GM12878 (cell line): Measurements from ENCODE around the gene GHDC. TPM values are rescaled to one million over a fixed set of nuclear protein-coding genes. Genes with fewer than 3 reads are reported as not detected.

ENCODE experiments used
- ATAC-seq: fragments of 200-7000 bp; cut with Tn5 transposase; 3 replicates; pipeline ENCODE4 v1.9.1; 2020; ENCODE audit warnings: mild to moderate bottlenecking, moderate library complexity
- BruUV-seq: library from RNA; stranded (reverse); fragments of 400-500 nt; replicated peaks from 2 replicates; lab custom pipeline; 2021; lab: Mats Ljungman, UMichigan
- CTCF ChIA-PET: fragments of 300-600 bp; sonication (Branson Sonifier 250); formaldehyde crosslinking; extraction: SDS; loops from one replicate; lab custom pipeline; 2021; ENCODE audit warnings: inconsistent platforms; lab: Yijun Ruan, JAX
- POLR2A ChIA-PET: fragments of 350-600 bp; formaldehyde crosslinking; extraction: SDS; loops from one replicate; lab custom pipeline; 2021; ENCODE audit warnings: inconsistent platforms; lab: Charles Lee
- RAD21 ChIA-PET: fragments of 300-600 bp; sonication (Branson Sonifier 250); formaldehyde crosslinking; loops from one replicate; lab custom pipeline; 2023; ENCODE audit warnings: antibody characterized with exemption; ENCODE audit not compliant: unreplicated experiment; lab: Charles Lee
- SMC1A ChIA-PET: fragments of 300-600 bp; sonication (Branson Sonifier 250); formaldehyde crosslinking; loops from one replicate; lab custom pipeline; 2023; ENCODE audit not compliant: unreplicated experiment, uncharacterized antibody; lab: Charles Lee
- DNase-seq: peaks from one replicate; pipeline ENCODE4 v3.0.0-alpha.2; 2011; ENCODE audit warnings: low read depth, low spot score
- FAIRE-seq: peaks from 3 replicates; lab custom pipeline; 2011; peaks lifted over from hg19 to GRCh38; lab: Jason Lieb, UNC
- H2AFZ ChIP-seq: 2 replicates; pipeline ENCODE4 v1.6.0; 2011; ENCODE audit warnings: low read depth, low read length, control low read depth; ENCODE audit not compliant: control insufficient read depth
- H3K27ac ChIP-seq: 2 replicates; pipeline ENCODE4 v1.5.1; 2011; ENCODE audit warnings: control low read depth; ENCODE audit not compliant: control insufficient read depth, insufficient read depth
- H3K27me3 ChIP-seq, 2 experiments: replicated peaks in 1 of 2; 2 replicates each; pipeline versions ENCODE4 v1.6.0 to v1.6.1; 2011; ENCODE audit warnings: low read length in 1 of 2; ENCODE audit not compliant: control insufficient read depth in 2 of 2, insufficient read depth in 2 of 2
- H3K36me3 ChIP-seq, 2 experiments: 2 replicates each; pipeline ENCODE4 v1.5.1; 2011; ENCODE audit warnings: low read length in 1 of 2; ENCODE audit not compliant: control insufficient read depth in 2 of 2, insufficient read depth in 2 of 2
- H3K4me1 ChIP-seq: 2 replicates; pipeline ENCODE4 v1.6.1; 2011; ENCODE audit warnings: mild to moderate bottlenecking, low read length, moderate library complexity, mixed read lengths; ENCODE audit not compliant: control insufficient read depth, insufficient read depth
- H3K4me2 ChIP-seq: 2 replicates; pipeline ENCODE4 v1.6.0; 2011; ENCODE audit warnings: control low read depth; ENCODE audit not compliant: control insufficient read depth, insufficient read depth
- H3K4me3 ChIP-seq: fragments of 200-600 bp; sonication (generic); 2 replicates; pipeline ENCODE4 v1.5.1; 2016
- H3K79me2 ChIP-seq: 2 replicates; pipeline ENCODE4 v1.6.0; 2011; ENCODE audit warnings: low read length; ENCODE audit not compliant: control insufficient read depth, insufficient read depth
- H3K9ac ChIP-seq: 2 replicates; pipeline ENCODE4 v1.8.0; 2011; ENCODE audit warnings: low read length, control low read depth, mixed read lengths; ENCODE audit not compliant: control insufficient read depth, insufficient read depth
- H3K9me3 ChIP-seq: replicated peaks from 3 replicates; pipeline ENCODE4 v1.5.1; 2011; ENCODE audit warnings: mild to moderate bottlenecking, low read length; ENCODE audit not compliant: control insufficient read depth, insufficient read depth
- H4K20me1 ChIP-seq: 2 replicates; pipeline ENCODE4 v1.6.0; 2011; ENCODE audit not compliant: control insufficient read depth, insufficient read depth
- CREB1 ChIP-seq: IDR thresholded peaks from 2 replicates; pipeline ENCODE4 v1.6.1; 2012; ENCODE audit warnings: low read depth, mild to moderate bottlenecking, inconsistent platforms
- ETV6 ChIP-seq, 2 experiments: fragments of 450-650 bp in 1 of 2; IDR thresholded peaks in 1 of 2; conservative IDR thresholded peaks in 1 of 2; 2 replicates each; pipeline ENCODE4 v1.6.1; 2014; ENCODE audit warnings: antibody characterized with exemption in 1 of 2, borderline replicate concordance in 1 of 2, low read depth in 1 of 2, mild to moderate bottlenecking in 1 of 2, moderate library complexity in 1 of 2
- GABPA ChIP-seq: IDR thresholded peaks from 2 replicates; pipeline ENCODE4 v1.6.1; 2014; ENCODE audit warnings: antibody characterized with exemption, low read depth, mild to moderate bottlenecking, inconsistent platforms
- HDGF ChIP-seq: fragments of 450-650 bp; IDR thresholded peaks from 2 replicates; pipeline ENCODE4 v1.6.1; 2016; ENCODE audit warnings: antibody characterized with exemption
- IRF4 ChIP-seq: IDR thresholded peaks from 2 replicates; pipeline ENCODE4 v1.6.1; 2011; ENCODE audit warnings: low read depth, low read length
- MAX ChIP-seq: IDR thresholded peaks from 2 replicates; pipeline ENCODE4 v1.6.1; 2012; ENCODE audit warnings: low read depth, low read length, improper control_type of control experiment
- NRF1 ChIP-seq: conservative IDR thresholded peaks from 2 replicates; pipeline ENCODE4 v1.6.1; 2011; ENCODE audit warnings: mild to moderate bottlenecking, low read depth, low read length, improper control_type of control experiment
- RBBP5 ChIP-seq: fragments of 200-600 bp; sonication (generic); conservative IDR thresholded peaks from 2 replicates; pipeline ENCODE4 v1.6.1; 2016
- RCOR1 ChIP-seq: conservative IDR thresholded peaks from 2 replicates; pipeline ENCODE4 v1.6.1; 2012; ENCODE audit warnings: low read depth, low read length, improper control_type of control experiment
- SMAD5 ChIP-seq: IDR thresholded peaks from 2 replicates; pipeline ENCODE4 v1.6.1; 2016; ENCODE audit warnings: antibody characterized with exemption, low read depth
- TCF3 ChIP-seq: IDR thresholded peaks from 2 replicates; pipeline ENCODE4 v1.6.1; 2012; ENCODE audit warnings: low read depth, mild to moderate bottlenecking, low read length, borderline replicate concordance; ENCODE audit not compliant: insufficient read depth
- ZBTB11 ChIP-seq: fragments of 450-650 bp; formaldehyde crosslinking; IDR thresholded peaks from 2 replicates; pipeline ENCODE4 v1.5.0; 2022; ENCODE audit warnings: mild to moderate bottlenecking, missing genetic modification characterization
- WGBS: methylation state at CpG from one replicate; pipeline ENCODE4 v1.1.6; 2016; ENCODE audit warnings: low lambda C conversion rate; ENCODE audit not compliant: insufficient replicate concordance, insufficient coverage; ENCODE audit errors: missing lambda C conversion rate; 5-methylcytosine and 5-hydroxymethylcytosine counted together
- in situ Hi-C: fragments of 300-500 bp; cut with MboI; formaldehyde crosslinking; loops from 9 replicates; pipeline ENCODE4 v1.14.3; 2018; ENCODE audit warnings: mixed read lengths
- intact Hi-C: fragments of 100-400 bp; cut with micrococcal nuclease; formaldehyde crosslinking; loops from one replicate; pipeline ENCODE4 v1.14.2; 2022; ENCODE audit not compliant: unreplicated experiment
- polyA plus RNA-seq, 11 experiments: library from polyadenylated mRNA; depleted of rRNA in 4 of 11; unstranded in 6 of 11; stranded (reverse) in 5 of 11; fragments of >200 nt; fragmentation: Nextera tagmentation in 4 of 11; fragmentation: Illumina TruSeq in 1 of 11; extraction: Ambion mirVana in 4 of 11; extraction: Trizol in 1 of 11; gene quantifications; 1 replicate in 1 of 11; 2 replicates in 10 of 11; pipeline versions ENCODE4 v1.2.1 to v1.2.3, GENCODE V29; 2011 to 2016; ENCODE audit warnings: inconsistent platforms in 2 of 11, missing spikeins in 2 of 11, low read depth in 1 of 11
- total RNA-seq, 4 experiments: library from RNA; depleted of rRNA in 3 of 4; stranded (reverse); fragments of >200 nt in 3 of 4; fragmentation: Illumina TruSeq in 1 of 4; extraction: Trizol in 1 of 4; gene quantifications; 2 replicates each; pipeline versions ENCODE4 v1.2.1 to v1.2.3, GENCODE V29; 2013 to 2021

The GHDC gene
- total and polyA plus RNA-seq, 10 of the 15 experiments (the other 5 are each of a cell fraction or from before 2014, with no cell fraction given): 0.72 to 20.6 (median 12.9) TPM

GRCh38 chr17:42179335-42179734 is 15.0 kb downstream of the GHDC start:
- TF ChIP-seq GABPA (no peak), SMAD5 (no peak), RBBP5 (no peak), IRF4 (no peak), ETV6 (conservative IDR thresholded peaks at IDR 0.05 in 1 of 2, IDR thresholded peaks at IDR 0.05 in 1 of 2; ENCODE audit: borderline replicate concordance in 1 of 2, low read depth in 1 of 2) (no peak), NRF1 (no peak), ZBTB11 (CRISPR knock-in tag) (no peak), TCF3 (no peak), RCOR1 (no peak), CREB1 (no peak), MAX (no peak), HDGF (no peak)
- Histone ChIP-seq H4K20me1 (no peaks in the 10 kb centered on the region), H3K4me1 (peaks cover 34% of the 10 kb centered on the region), H2AFZ (no peak overlapping the region), H3K4me2 (no peak overlapping the region), H3K27ac (no peak overlapping the region), H3K36me3 (no peaks in the 10 kb centered on the region), H3K27me3 (no peaks in the 10 kb centered on the region), H3K9me3 (no peaks in the 10 kb centered on the region), H3K4me3 (no peak overlapping the region), H3K9ac (no peak overlapping the region), H3K79me2 (no peaks in the 10 kb centered on the region)
- CTCF ChIA-PET: interaction anchor here (0.7 to 4.6 kb wide), 12 partner anchors 10 to 262 kb away, joined by 3 to 138 read pairs (median 7); partner anchors contain the start of genes DHX58 and KAT2A
- ATAC-seq (no peak), DNase-seq (no peak), FAIRE-seq (peak; percentile 18)
- BruUV-seq: no TSS peak
- POLR2A ChIA-PET: interaction anchor here (0.6 to 2.0 kb wide), 3 partner anchors 8 to 60 kb away, joined by 6 read pairs; partner anchors contain the start of gene RAB5C
- intact Hi-C loops: no loop called here
- SMC1A ChIA-PET: interaction anchor here (1.0 to 4.7 kb wide), 5 partner anchors 15 to 66 kb away, joined by 3 to 53 read pairs (median 11); partner anchors contain the start of genes DHX58, GHDC, KAT2A and RAB5C
- WGBS: 0% methylated on average over 1 of the region's 1 CpG
- RAD21 ChIA-PET: interaction anchor here (1.5 to 4.7 kb wide), 5 partner anchors 17 to 224 kb away, joined by 4 to 78 read pairs (median 5); partner anchors contain the start of gene KAT2A
- in situ Hi-C loops: no loop called here
